Psoas muscle (tissue), 8 donors: ENCODE data around the gene BABAM1. TPM values are rescaled to one million over a fixed set of nuclear protein-coding genes. Genes with fewer than 3 reads are reported as not detected.

ENCODE experiments used
- ATAC-seq, 4 donors: fragments of 200-7000 bp; cut with Tn5 transposase; one replicate each; pipeline ENCODE4 v1.9.1; 2020; ENCODE audit warnings: moderate library complexity in 3 of 4, mild to moderate bottlenecking in 2 of 4
- DNase-seq, 2 donors: peaks; one replicate each; pipeline ENCODE4 v3.0.0-alpha.2; 2020
- H3K27ac ChIP-seq: fragments of 200-600 bp; one replicate; pipeline ENCODE4 v1.8.0; 2022
- H3K27me3 ChIP-seq, 3 donors: fragments of 200-600 bp in 1 of 3; one replicate each; pipeline versions ENCODE4 v1.6.1 to v1.8.0; 2013 to 2022; ENCODE audit warnings: low read length in 2 of 3, mild to moderate bottlenecking in 2 of 3, moderate library complexity in 1 of 3; ENCODE audit not compliant: insufficient read depth in 3 of 3
- H3K36me3 ChIP-seq, 2 donors: fragments of 200-600 bp in 1 of 2; one replicate each; pipeline versions ENCODE4 v1.6.1 to v1.8.0; 2013 to 2022; ENCODE audit warnings: low read depth in 1 of 2, mild to moderate bottlenecking in 1 of 2, moderate library complexity in 1 of 2; ENCODE audit not compliant: insufficient read depth in 1 of 2
- H3K4me1 ChIP-seq: fragments of 200-600 bp; one replicate; pipeline ENCODE4 v1.8.0; 2022
- H3K4me3 ChIP-seq: fragments of 200-600 bp; one replicate; pipeline ENCODE4 v1.8.0; 2022; ENCODE audit warnings: mild to moderate bottlenecking
- H3K9me3 ChIP-seq: fragments of 200-600 bp; one replicate; pipeline ENCODE4 v1.8.0; 2022
- CTCF ChIP-seq: fragments of 200-600 bp; IDR thresholded peaks from one replicate; pipeline ENCODE4 v1.8.0; 2022; ENCODE audit warnings: antibody characterized with exemption
- WGBS, 3 donors: extraction: QIAGEN DNeasy Blood & Tissue Kit; methylation state at CpG; one replicate each; pipeline versions ENCODE4 v1.1.6 to v1.1.7; 2013; 5-methylcytosine and 5-hydroxymethylcytosine counted together
- intact Hi-C, 2 donors: fragments of 100-400 bp; cut with DNase I; formaldehyde crosslinking; loops; one replicate each; pipeline versions ENCODE4 v1.11.0 to v1.14.2; 2022
- long read RNA-seq, 2 donors: library from polyadenylated mRNA; unstranded; transcript quantifications; one replicate each; pipeline ENCODE4 v2.0.0, GENCODE V29; 2021
- polyA plus RNA-seq, 3 donors: library from polyadenylated mRNA; stranded (reverse); fragments of 200-250 nt; gene quantifications; one replicate each; pipeline ENCODE4 v1.2.3, GENCODE V29; 2013
- total RNA-seq, 4 donors: library from RNA; stranded (reverse); fragmentation: NEBNext Ultra II Directional in 2 of 4; extraction: Animal tissue kit (Norgen Biotek cat#: 25700) in 2 of 4; gene quantifications; one replicate each; pipeline versions ENCODE4 v1.2.1 to v1.2.4, GENCODE V29; 2021 to 2023
- donor health status: healthy with polysubstance abuse.
- donor health status: DM: no; HTN: no; CAD: no; lungs with moderate emphysema.
- donor health status: Bipolar disorder and iron deficiency.
- donor health status: healthy.
- donor health status: DM: yes; HTN: yes; CAD: no.
- donor health status: DM: no; HTN: no; CAD: no.
- donor health status: DM: no; HTN: no; CAD: no.
- donor health status: DM: yes; HTN: yes; CAD: no.

BABAM1 gene
- total RNA-seq (10 to 100 TPM; 70.0 to 97.0 (median 88.7) TPM), polyA plus RNA-seq (100 to 1,000 TPM in 1 of 3 donors, 10 to 100 TPM in 2; 86.8 to 145 (median 92.9) TPM)
- long read RNA-seq, donor 1, transcript BABAM1-201 (9 exons, 1,472 nt) = minor isoform, 13 of 51 reads
- long read RNA-seq, donor 1, transcript BABAM1-208 (9 exons, 1,470 nt) = major isoform, 29 of 51 reads
- long read RNA-seq, donor 1, partial matches to known transcripts = 4 of 51 reads
- long read RNA-seq, donor 1, other reads (novel, unspliced or antisense) = 4 of 51 reads
- long read RNA-seq, donor 2, transcript BABAM1-208 (9 exons, 1,470 nt) = major isoform, 34 of 73 reads
- long read RNA-seq, donor 2, transcript BABAM1-201 (9 exons, 1,472 nt) = minor isoform, 16 of 73 reads
- long read RNA-seq, donor 2, partial matches to known transcripts = 6 of 73 reads
- long read RNA-seq, donor 2, other reads (novel, unspliced or antisense) = 13 of 73 reads

- no peak for TF ChIP-seq CTCF
- H3K4me3 ChIP-seq = peak within 1 kb of the TSS; percentile 89
- WGBS, 3 donors = 0% methylated on average over 27 of the region's 27 CpGs
- ATAC-seq (peak; percentile 96 to 99 (median 97)), DNase-seq (peak; percentile 93 to 96)
- no peaks in the 10 kb centered on the region for H3K27me3 ChIP-seq
- intact Hi-C loops = loop anchor here in 1 of 2 donors (2.0 kb wide), 1 partner anchor 52 kb away; the partner anchor contains the start of gene USE1
- peak within 1 kb of the TSS; percentile 79 for H3K27ac ChIP-seq
- no peaks in the 10 kb centered on the region for H3K9me3 ChIP-seq
- peaks cover 7% of the 10 kb centered on the region for H3K4me1 ChIP-seq
- peaks cover 3 to 29% of the 10 kb centered on the region in 2 donors for H3K36me3 ChIP-seq
Observed at GRCh38 chr19:17266975-17267788, at the start of gene BABAM1. BABAM1 (plus strand) TSS chr19:17267443; CDS start chr19:17268807, 1,364 bp downstream.

- Histone ChIP-seq H3K9me3 (no peaks in the 10 kb centered on the region), H3K36me3 (peaks cover 9 to 21% of the 10 kb centered on the region in 2 donors), H3K4me3 (no peak overlapping the region), H3K4me1 (peaks cover 5% of the 10 kb centered on the region), H3K27me3 (no peaks in the 10 kb centered on the region), H3K27ac (no peak overlapping the region)
- intact Hi-C loops = no loop called here
- ATAC-seq = no peak
- no peak for TF ChIP-seq CTCF
- no peak for DNase-seq
- WGBS, 3 donors = 97 to 98% (median 97%) methylated on average over 8 of the region's 8 CpGs
Observed at GRCh38 chr19:17219286-17219685, 48.0 kb upstream of the BABAM1 start.

- intact Hi-C loops = no loop called here
- DNase-seq = peak; percentile 49 to 69
- Histone ChIP-seq H3K36me3 (peaks cover 9 to 21% of the 10 kb centered on the region in 2 donors), H3K4me3 (no peak overlapping the region), H3K4me1 (no peaks in the 10 kb centered on the region), H3K27ac (no peak overlapping the region), H3K27me3 (no peaks in the 10 kb centered on the region), H3K9me3 (no peaks in the 10 kb centered on the region)
- WGBS, 3 donors = 41 to 44% (median 43%) methylated on average over 14 of the region's 14 CpGs
- no peak for ATAC-seq
- no peak for TF ChIP-seq CTCF
Observed at GRCh38 chr19:17220207-17220758, 47.0 kb upstream of the BABAM1 start.

- Histone ChIP-seq H3K36me3 (peaks cover 0 to 3% of the 10 kb centered on the region in 2 donors), H3K4me1 (peaks cover 14% of the 10 kb centered on the region), H3K27me3 (no peaks in the 10 kb centered on the region), H3K9me3 (no peaks in the 10 kb centered on the region), H3K27ac (no peak overlapping the region), H3K4me3 (peak overlapping the region; percentile 80)
- intact Hi-C loops = no loop called here
- ATAC-seq (no peak), DNase-seq (no peak)
- TF ChIP-seq CTCF = no peak
- 84 to 90% (median 84%) methylated on average over 10 of the region's 10 CpGs for WGBS, 3 donors
Observed at GRCh38 chr19:17225053-17225452, 42.2 kb upstream of the BABAM1 start.
